Measurements from ENCODE around the gene FRMD1. TPM values are rescaled to one million over a fixed set of nuclear protein-coding genes. Genes with fewer than 3 reads are reported as not detected.

FRMD1 gene
- total and polyA plus RNA-seq, 2 donors (not counting 1 experiment from before 2014, with no cell fraction given), result not detected

DNA sequence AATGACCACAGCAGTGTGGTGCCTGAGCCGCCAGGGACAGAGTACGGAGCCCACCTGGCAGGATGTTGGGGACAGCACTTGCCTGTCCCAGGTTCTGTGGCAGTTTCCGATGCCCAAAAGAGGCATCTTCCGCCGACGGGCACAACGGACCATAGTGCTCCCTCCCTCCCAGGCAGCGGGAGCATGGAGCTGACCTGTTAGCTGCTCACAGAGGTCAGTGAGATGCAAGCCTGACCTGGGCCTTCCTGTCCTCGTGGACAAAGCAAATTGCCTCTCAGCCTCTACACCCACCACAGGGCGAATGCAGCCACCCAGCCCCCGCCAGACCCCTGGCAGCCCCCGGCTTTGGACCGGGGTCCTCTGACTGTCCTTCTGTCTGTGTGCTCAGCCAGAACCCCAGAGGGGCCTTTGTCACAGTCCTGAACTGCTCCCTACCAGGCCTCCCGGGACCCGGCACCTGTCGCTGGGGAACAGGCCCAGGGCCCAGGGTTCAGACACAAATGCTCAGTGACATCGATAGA is 16.2 kb upstream of the FRMD1 start:
- peaks cover 5% of the 10 kb centered on the region for H3K9me3 Mint-ChIP-seq (ENCODE audit: insufficient read depth)
- Histone ChIP-seq H3K36me3 (replicated peaks in 1 of 2; ENCODE audit: control extremely low read depth in 1 of 2, control insufficient read depth in 1 of 2, extremely low read depth in 1 of 2, insufficient read depth in 2 of 2, low read length in 1 of 2) (no peaks in the 10 kb centered on the region), H3K4me1 (ENCODE audit: control insufficient read depth in 2 of 2, insufficient read depth in 2 of 2, low read length in 2 of 2) (no peaks in the 10 kb centered on the region), H3K79me2 (ENCODE audit: control insufficient read depth, insufficient read depth, low read length) (no peaks in the 10 kb centered on the region), H3K27me3 (replicated peaks in 1 of 4; ENCODE audit: control extremely low read depth in 1 of 4, control insufficient read depth in 3 of 4, insufficient read depth in 4 of 4, low read length in 3 of 4) (peaks cover 0 to 10% (median 2%) of the 10 kb centered on the region in 4 experiments), H3K27ac (ENCODE audit: low read length in 2 of 2) (no peak overlapping the region), H3K4me3 (ENCODE audit: control extremely low read depth in 1 of 5, extremely low read depth in 1 of 5, insufficient read depth in 1 of 5, low read depth in 2 of 5, low read length in 4 of 5) (no peak overlapping the region), H4K20me1 (ENCODE audit: control insufficient read depth, insufficient read depth, low read length, poor library complexity, severe bottlenecking) (no peaks in the 10 kb centered on the region), H3K9me3 (ENCODE audit: control extremely low read depth in 1 of 3, control insufficient read depth in 2 of 3, insufficient read depth in 1 of 3, low read length in 2 of 3) (peaks cover 0 to 40% (median 4%) of the 10 kb centered on the region in 3 donors), H2AFZ (ENCODE audit: insufficient read depth, low read depth, low read length, poor library complexity, severe bottlenecking) (no peak overlapping the region), H3K9ac (ENCODE audit: low read length) (no peak overlapping the region), H3K4me2 (replicated peaks; ENCODE audit: low read depth, low read length, poor library complexity, severe bottlenecking) (no peak overlapping the region)
- DNase-seq, result no peak
- POLR2A ChIA-PET, result no interaction called here
- no peak overlapping the region for H3K27ac Mint-ChIP-seq
- no peak overlapping the region for H3K4me3 Mint-ChIP-seq
- CTCF ChIA-PET, result no interaction called here
- WGBS (ENCODE audit: insufficient coverage), result 94% methylated on average over 17 of the region's 17 CpGs
- no peak for ATAC-seq (ENCODE audit: low read depth)
- TF ChIP-seq, protein P1, sequence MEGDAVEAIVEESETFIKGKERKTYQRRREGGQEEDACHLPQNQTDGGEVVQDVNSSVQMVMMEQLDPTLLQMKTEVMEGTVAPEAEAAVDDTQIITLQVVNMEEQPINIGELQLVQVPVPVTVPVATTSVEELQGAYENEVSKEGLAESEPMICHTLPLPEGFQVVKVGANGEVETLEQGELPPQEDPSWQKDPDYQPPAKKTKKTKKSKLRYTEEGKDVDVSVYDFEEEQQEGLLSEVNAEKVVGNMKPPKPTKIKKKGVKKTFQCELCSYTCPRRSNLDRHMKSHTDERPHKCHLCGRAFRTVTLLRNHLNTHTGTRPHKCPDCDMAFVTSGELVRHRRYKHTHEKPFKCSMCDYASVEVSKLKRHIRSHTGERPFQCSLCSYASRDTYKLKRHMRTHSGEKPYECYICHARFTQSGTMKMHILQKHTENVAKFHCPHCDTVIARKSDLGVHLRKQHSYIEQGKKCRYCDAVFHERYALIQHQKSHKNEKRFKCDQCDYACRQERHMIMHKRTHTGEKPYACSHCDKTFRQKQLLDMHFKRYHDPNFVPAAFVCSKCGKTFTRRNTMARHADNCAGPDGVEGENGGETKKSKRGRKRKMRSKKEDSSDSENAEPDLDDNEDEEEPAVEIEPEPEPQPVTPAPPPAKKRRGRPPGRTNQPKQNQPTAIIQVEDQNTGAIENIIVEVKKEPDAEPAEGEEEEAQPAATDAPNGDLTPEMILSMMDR (IDR thresholded peaks at IDR 0.05), result no peak
- TF ChIP-seq EZH2 (IDR thresholded peaks at IDR 0.05; ENCODE audit: borderline replicate concordance, insufficient read depth, low read depth, low read length, poor library complexity, severe bottlenecking), result no peak
- intact Hi-C loops (cut with micrococcal nuclease), result no loop called here
- peaks cover 6% of the 10 kb centered on the region for H3K27me3 Mint-ChIP-seq
- H3K4me1 Mint-ChIP-seq, result no peaks in the 10 kb centered on the region

DNA sequence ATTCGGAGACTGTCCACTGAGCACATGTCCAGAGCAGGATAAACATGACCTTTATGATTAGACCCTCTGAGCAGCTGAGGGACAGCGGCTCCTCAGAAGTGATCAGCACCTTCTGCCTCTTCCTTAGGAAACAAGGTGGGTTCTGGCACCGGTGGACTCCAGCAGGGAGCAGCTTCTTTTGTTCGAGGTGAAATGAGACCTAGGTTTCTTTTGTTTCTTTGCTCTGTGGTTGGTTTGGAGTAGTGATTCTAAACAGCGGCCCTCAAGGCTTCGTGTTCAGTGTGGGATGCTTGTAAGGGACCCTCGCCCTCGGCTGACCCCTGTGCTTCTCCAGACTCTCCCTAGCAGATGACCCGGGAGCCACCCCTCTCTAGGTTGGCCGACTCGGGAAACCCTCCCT is 14.6 kb upstream of the FRMD1 start:
- no peak for ATAC-seq (ENCODE audit: low read depth)
- CTCF ChIA-PET, result no interaction called here
- H3K4me1 Mint-ChIP-seq, result no peaks in the 10 kb centered on the region
- no peak overlapping the region for H3K4me3 ChIP-seq (ENCODE audit: control extremely low read depth in 1 of 5, extremely low read depth in 1 of 5, insufficient read depth in 1 of 5, low read depth in 2 of 5, low read length in 4 of 5)
- H3K4me3 Mint-ChIP-seq, result no peak overlapping the region
- no peak overlapping the region for H3K9ac ChIP-seq (ENCODE audit: low read length)
- peaks cover 0 to 41% (median 4%) of the 10 kb centered on the region in 3 donors for H3K9me3 ChIP-seq (ENCODE audit: control extremely low read depth in 1 of 3, control insufficient read depth in 2 of 3, insufficient read depth in 1 of 3, low read length in 2 of 3)
- H3K27ac Mint-ChIP-seq, result no peak overlapping the region
- no peaks in the 10 kb centered on the region for H4K20me1 ChIP-seq (ENCODE audit: control insufficient read depth, insufficient read depth, low read length, poor library complexity, severe bottlenecking)
- no peaks in the 10 kb centered on the region for H3K79me2 ChIP-seq (ENCODE audit: control insufficient read depth, insufficient read depth, low read length)
- H3K4me1 ChIP-seq (ENCODE audit: control insufficient read depth in 2 of 2, insufficient read depth in 2 of 2, low read length in 2 of 2), result no peaks in the 10 kb centered on the region
- no peak for DNase-seq
- no peaks in the 10 kb centered on the region for H3K27me3 Mint-ChIP-seq
- intact Hi-C loops (cut with micrococcal nuclease), result no loop called here
- H3K27me3 ChIP-seq (replicated peaks in 1 of 4; ENCODE audit: control extremely low read depth in 1 of 4, control insufficient read depth in 3 of 4, insufficient read depth in 4 of 4, low read length in 3 of 4), result no peaks in the 10 kb centered on the region
- H2AFZ ChIP-seq (ENCODE audit: insufficient read depth, low read depth, low read length, poor library complexity, severe bottlenecking), result no peak overlapping the region
- no peak overlapping the region for H3K4me2 ChIP-seq (replicated peaks; ENCODE audit: low read depth, low read length, poor library complexity, severe bottlenecking)
- H3K9me3 Mint-ChIP-seq (ENCODE audit: insufficient read depth), result peaks cover 5% of the 10 kb centered on the region
- 94% methylated on average over 4 of the region's 11 CpGs for WGBS (ENCODE audit: insufficient coverage)
- TF ChIP-seq, protein P1 (IDR thresholded peaks at IDR 0.05), result no peak
- no peak for TF ChIP-seq EZH2 (IDR thresholded peaks at IDR 0.05; ENCODE audit: borderline replicate concordance, insufficient read depth, low read depth, low read length, poor library complexity, severe bottlenecking)
- H3K27ac ChIP-seq (ENCODE audit: low read length in 2 of 2), result no peak overlapping the region
- no peaks in the 10 kb centered on the region for H3K36me3 ChIP-seq (replicated peaks in 1 of 2; ENCODE audit: control extremely low read depth in 1 of 2, control insufficient read depth in 1 of 2, extremely low read depth in 1 of 2, insufficient read depth in 2 of 2, low read length in 1 of 2)
- POLR2A ChIA-PET, result no interaction called here
